OCI-LY1 (cell line): ENCODE results near the gene SEC16A.

Source experiments
- H2AFZ ChIP-seq: fragments of 200-600 bp; sonication (generic), shearing (Covaris generic); 2 replicates; pipeline ENCODE4 v1.6.0; 2014; ENCODE audit warnings: antibody characterized with exemption, mild to moderate bottlenecking, low read length
- H3F3A ChIP-seq: fragments of 200-600 bp; sonication (generic), shearing (Covaris generic); 2 replicates; pipeline ENCODE4 v1.6.0; 2014; ENCODE audit warnings: mild to moderate bottlenecking, antibody characterized with exemption, low read length, moderate library complexity; ENCODE audit not compliant: insufficient read depth
- H3K27ac ChIP-seq: fragments of 200-600 bp; sonication (generic); 2 replicates; pipeline ENCODE4 v1.5.1; 2014; ENCODE audit warnings: low read length, mixed run types, mild to moderate bottlenecking, low read depth; ENCODE audit not compliant: poor library complexity, severe bottlenecking
- H3K27me3 ChIP-seq: fragments of 200-600 bp; sonication (generic); 2 replicates; pipeline ENCODE4 v1.6.0; 2014; ENCODE audit warnings: antibody characterized with exemption, mild to moderate bottlenecking, low read length, moderate library complexity; ENCODE audit not compliant: insufficient read depth
- H3K36me3 ChIP-seq: fragments of 200-600 bp; sonication (generic); 2 replicates; pipeline ENCODE4 v1.6.1; 2014; ENCODE audit warnings: mild to moderate bottlenecking, antibody characterized with exemption, low read length, moderate library complexity, mixed read lengths; ENCODE audit not compliant: insufficient read depth
- H3K4me1 ChIP-seq: fragments of 200-600 bp; sonication (generic); 2 replicates; pipeline ENCODE4 v1.5.1; 2014; ENCODE audit warnings: mild to moderate bottlenecking, low read length, moderate library complexity; ENCODE audit not compliant: insufficient read depth, severe bottlenecking
- H3K4me2 ChIP-seq: fragments of 200-600 bp; sonication (generic), shearing (Covaris generic); 2 replicates; pipeline ENCODE4 v1.6.1; 2014; ENCODE audit warnings: low read length
- H3K4me3 ChIP-seq: fragments of 200-600 bp; sonication (generic); 2 replicates; pipeline ENCODE4 v1.5.1; 2014; ENCODE audit warnings: low read length, low read depth, mild to moderate bottlenecking, mixed read lengths; ENCODE audit not compliant: poor library complexity, severe bottlenecking
- H3K79me2 ChIP-seq: fragments of 200-600 bp; shearing (Covaris generic); 2 replicates; pipeline ENCODE4 v1.6.1; 2016; ENCODE audit warnings: mixed run types, low read length, mixed read lengths; ENCODE audit not compliant: insufficient read depth
- H3K9ac ChIP-seq: fragments of 200-600 bp; sonication (generic), shearing (Covaris generic); 2 replicates; pipeline ENCODE4 v1.6.1; 2014; ENCODE audit warnings: mild to moderate bottlenecking, low read length, mixed read lengths
- H3K9me2 ChIP-seq: fragments of 200-600 bp; sonication (generic), shearing (Covaris generic); 2 replicates; pipeline ENCODE4 v1.6.1; 2014; ENCODE audit warnings: low read depth, mild to moderate bottlenecking, low read length, mixed read lengths
- H3K9me3 ChIP-seq: fragments of 200-600 bp; shearing (Covaris generic); 2 replicates; pipeline ENCODE4 v1.6.1; 2014; ENCODE audit warnings: low read length, mixed read lengths
- H4K20me1 ChIP-seq: fragments of 200-600 bp; sonication (generic), shearing (Covaris generic); 2 replicates; pipeline ENCODE4 v1.6.0; 2016; ENCODE audit warnings: mild to moderate bottlenecking, low read length; ENCODE audit not compliant: insufficient read depth
- EZH2 ChIP-seq: fragments of 200-600 bp; sonication (generic), shearing (Covaris generic); IDR thresholded peaks from 2 replicates; pipeline ENCODE4 v1.8.0; 2017; ENCODE audit warnings: borderline replicate concordance, mixed run types, mild to moderate bottlenecking, antibody characterized with exemption, low read length, moderate library complexity, mixed read lengths
- TF ChIP-seq, protein P1 (sequence below): fragments of 200-600 bp; sonication (generic), shearing (Covaris generic); IDR thresholded peaks from 2 replicates; pipeline ENCODE4 v1.5.1; 2017; ENCODE audit warnings: mild to moderate bottlenecking, antibody characterized with exemption, low read length, moderate library complexity, mixed read lengths

Gene SEC16A

DNA sequence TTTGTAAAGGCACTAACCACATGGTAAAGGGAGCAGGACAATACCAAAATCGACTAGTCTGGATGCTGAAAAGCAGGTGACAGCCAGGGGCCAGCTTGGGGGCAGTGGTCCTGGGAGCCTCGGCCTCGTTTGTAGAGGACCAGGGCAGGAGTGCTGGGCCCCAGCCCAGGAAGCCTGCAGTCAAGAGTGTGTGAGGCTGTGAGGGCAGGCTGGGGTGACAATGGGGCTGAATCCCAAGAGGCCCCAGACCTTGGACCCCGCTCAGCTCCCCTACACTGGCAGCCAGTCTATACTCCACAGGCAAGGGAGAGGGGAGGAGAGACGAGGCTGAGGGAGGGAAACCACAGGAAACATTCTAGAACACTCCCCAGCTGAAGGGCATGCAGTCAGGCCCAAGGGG, 40.6 kb downstream of the SEC16A start:
- Histone ChIP-seq H3K4me2 (no peak overlapping the region), H3K4me3 (no peak overlapping the region), H3K79me2 (no peaks in the 10 kb centered on the region), H3K4me1 (peaks cover 23% of the 10 kb centered on the region), H3K27ac (no peak overlapping the region), H3F3A (no peaks in the 10 kb centered on the region), H3K9me3 (no peaks in the 10 kb centered on the region), H2AFZ (no peak overlapping the region), H4K20me1 (no peaks in the 10 kb centered on the region), H3K36me3 (peaks cover 61% of the 10 kb centered on the region), H3K9me2 (no peaks in the 10 kb centered on the region), H3K27me3 (no peaks in the 10 kb centered on the region), H3K9ac (no peak overlapping the region)
- TF ChIP-seq, protein P1, sequence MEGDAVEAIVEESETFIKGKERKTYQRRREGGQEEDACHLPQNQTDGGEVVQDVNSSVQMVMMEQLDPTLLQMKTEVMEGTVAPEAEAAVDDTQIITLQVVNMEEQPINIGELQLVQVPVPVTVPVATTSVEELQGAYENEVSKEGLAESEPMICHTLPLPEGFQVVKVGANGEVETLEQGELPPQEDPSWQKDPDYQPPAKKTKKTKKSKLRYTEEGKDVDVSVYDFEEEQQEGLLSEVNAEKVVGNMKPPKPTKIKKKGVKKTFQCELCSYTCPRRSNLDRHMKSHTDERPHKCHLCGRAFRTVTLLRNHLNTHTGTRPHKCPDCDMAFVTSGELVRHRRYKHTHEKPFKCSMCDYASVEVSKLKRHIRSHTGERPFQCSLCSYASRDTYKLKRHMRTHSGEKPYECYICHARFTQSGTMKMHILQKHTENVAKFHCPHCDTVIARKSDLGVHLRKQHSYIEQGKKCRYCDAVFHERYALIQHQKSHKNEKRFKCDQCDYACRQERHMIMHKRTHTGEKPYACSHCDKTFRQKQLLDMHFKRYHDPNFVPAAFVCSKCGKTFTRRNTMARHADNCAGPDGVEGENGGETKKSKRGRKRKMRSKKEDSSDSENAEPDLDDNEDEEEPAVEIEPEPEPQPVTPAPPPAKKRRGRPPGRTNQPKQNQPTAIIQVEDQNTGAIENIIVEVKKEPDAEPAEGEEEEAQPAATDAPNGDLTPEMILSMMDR, result no peak
- no peak for TF ChIP-seq EZH2

DNA sequence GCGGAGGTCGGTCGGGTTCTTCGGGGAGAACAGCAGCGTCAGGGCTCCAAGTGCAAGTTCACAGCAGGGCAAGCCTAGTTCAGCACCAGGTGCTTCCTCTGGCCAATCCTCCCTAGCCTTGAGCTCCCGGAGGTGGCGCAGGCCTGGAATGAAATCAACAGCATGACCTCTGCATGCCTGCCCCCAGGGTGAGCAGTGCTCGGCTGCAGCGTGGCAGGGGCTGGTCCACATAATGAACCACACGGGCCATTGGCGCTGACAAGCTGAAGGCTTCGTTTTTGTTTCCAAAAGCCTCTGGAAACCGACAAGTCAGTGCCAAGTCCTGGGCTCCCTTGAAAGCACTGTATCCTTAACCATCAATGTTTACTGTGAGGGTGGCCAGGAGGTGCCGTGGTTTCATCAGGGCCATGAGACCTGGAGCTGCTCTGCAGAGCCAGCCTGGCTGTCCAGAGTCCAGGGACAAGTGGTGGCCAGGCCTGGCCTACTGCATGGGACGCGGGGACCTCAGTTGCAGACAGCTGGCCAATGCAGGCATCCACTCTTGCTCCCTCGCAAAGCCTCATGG, 41.1 kb downstream of the SEC16A start:
- Histone ChIP-seq H2AFZ (no peak overlapping the region), H4K20me1 (no peaks in the 10 kb centered on the region), H3K4me2 (no peak overlapping the region), H3K27ac (no peak overlapping the region), H3K9me2 (no peaks in the 10 kb centered on the region), H3K27me3 (no peaks in the 10 kb centered on the region), H3K4me1 (peaks cover 28% of the 10 kb centered on the region), H3K36me3 (peaks cover 56% of the 10 kb centered on the region), H3K9ac (no peak overlapping the region), H3K9me3 (no peaks in the 10 kb centered on the region), H3F3A (no peaks in the 10 kb centered on the region), H3K79me2 (no peaks in the 10 kb centered on the region), H3K4me3 (no peak overlapping the region)
- TF ChIP-seq EZH2, result no peak
- TF ChIP-seq, protein P1, result no peak

DNA sequence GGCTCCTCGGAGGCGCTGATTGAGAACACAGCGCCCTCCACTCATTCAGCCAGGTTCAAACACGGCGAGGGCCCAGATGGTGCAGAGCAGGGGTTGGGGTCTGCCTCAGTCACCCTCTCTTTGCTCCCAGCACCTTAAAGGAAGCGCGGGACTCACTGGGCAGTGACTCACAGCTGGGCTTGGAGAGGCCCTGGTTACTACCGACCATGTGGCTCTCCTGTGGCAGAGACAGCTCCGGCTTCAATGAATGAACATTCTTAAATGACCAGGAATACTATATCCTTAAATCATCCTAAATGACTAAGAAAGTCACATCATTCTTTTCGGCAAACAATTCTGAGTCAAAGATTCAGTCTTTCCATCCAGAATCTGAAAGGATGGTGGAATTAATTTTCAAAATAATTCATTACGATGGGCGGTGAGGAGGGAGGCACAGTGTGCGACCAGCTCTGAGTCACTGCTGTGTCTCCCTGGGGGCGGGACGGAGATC, 41.6 kb downstream of the SEC16A start:
- Histone ChIP-seq H4K20me1 (no peaks in the 10 kb centered on the region), H3K9ac (no peak overlapping the region), H3F3A (no peaks in the 10 kb centered on the region), H3K9me3 (no peaks in the 10 kb centered on the region), H3K79me2 (no peaks in the 10 kb centered on the region), H3K4me2 (no peak overlapping the region), H3K9me2 (no peaks in the 10 kb centered on the region), H2AFZ (no peak overlapping the region), H3K4me3 (no peak overlapping the region), H3K27ac (no peak overlapping the region), H3K27me3 (no peaks in the 10 kb centered on the region), H3K36me3 (peaks cover 51% of the 10 kb centered on the region), H3K4me1 (peaks cover 30% of the 10 kb centered on the region)
- TF ChIP-seq, protein P1, result no peak
- TF ChIP-seq EZH2, result no peak
